Measurements from ENCODE around the gene HSPB1. TPM values are rescaled to one million over a fixed set of nuclear protein-coding genes. Genes with fewer than 3 reads are reported as not detected.

Gene HSPB1
- total and polyA plus RNA-seq, 4 donors: 25.5 to 186 (median 104) TPM

DNA sequence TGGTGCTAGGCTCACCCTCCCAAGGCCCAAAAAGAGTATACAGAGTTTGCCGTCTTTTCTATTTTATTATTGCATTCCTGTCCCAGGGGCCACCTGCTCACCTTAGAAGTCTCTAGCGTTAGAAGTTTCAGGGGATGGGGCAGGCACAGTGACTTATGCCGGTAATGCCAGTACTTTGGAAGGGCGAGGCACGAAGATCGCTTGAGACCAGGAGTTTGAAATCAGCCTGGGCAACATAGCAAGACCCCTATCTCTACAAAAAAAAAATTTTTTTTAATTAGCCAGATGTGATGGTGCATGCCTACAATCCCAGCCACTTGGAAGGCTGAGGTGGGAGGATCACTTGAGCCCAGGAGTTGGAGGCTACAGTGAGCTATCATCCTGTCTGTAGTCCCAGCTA lies 30.3 kb upstream of the HSPB1 start (continued):
- TF ChIP-seq, protein P1, sequence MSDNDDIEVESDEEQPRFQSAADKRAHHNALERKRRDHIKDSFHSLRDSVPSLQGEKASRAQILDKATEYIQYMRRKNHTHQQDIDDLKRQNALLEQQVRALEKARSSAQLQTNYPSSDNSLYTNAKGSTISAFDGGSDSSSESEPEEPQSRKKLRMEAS (IDR thresholded peaks at IDR 0.05): no peak
- no peak for TF ChIP-seq GABPA (IDR thresholded peaks at IDR 0.05 in 1 of 2, conservative IDR thresholded peaks at IDR 0.05 in 1 of 2)

DNA sequence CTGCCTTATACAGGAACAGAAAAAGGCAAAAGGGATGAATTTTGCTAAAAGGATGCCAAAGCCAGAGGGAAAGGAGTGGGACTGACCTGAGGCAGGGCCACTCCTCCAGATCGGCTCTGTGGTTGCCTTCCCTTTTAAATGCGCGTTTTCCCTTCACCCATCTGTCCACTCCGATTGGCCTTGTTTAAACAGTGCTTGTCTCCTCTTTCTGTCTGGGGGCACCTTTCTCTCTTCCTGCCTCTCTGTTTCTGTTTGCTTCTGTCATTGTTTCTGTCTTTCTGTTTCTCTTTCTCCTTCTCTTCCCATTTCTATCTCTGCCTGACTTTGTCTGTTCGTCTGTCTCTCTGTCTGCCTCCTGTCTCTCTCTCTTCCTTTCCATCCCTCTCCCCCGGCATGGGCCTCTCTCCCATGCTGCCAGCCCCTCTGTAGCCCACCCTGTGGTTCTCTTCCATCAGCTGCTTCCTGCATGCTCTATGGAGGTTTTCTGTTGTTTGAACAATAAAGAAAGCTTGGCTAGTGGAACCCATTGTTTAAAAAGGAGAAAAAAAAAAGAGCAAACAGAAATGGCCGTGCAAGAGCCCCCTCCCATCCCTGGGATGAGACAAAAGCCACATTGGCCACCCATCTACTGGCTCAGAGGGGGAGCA lies 29.5 kb upstream of the HSPB1 start:
- peaks cover 0 to 2% (median 0%) of the 10 kb centered on the region in 4 donors for H3K27me3 ChIP-seq (ENCODE audit: control insufficient read depth in 4 of 4, insufficient read depth in 4 of 4, low read length in 3 of 4)
- WGBS: 26% methylated on average over 7 of the region's 7 CpGs

DNA sequence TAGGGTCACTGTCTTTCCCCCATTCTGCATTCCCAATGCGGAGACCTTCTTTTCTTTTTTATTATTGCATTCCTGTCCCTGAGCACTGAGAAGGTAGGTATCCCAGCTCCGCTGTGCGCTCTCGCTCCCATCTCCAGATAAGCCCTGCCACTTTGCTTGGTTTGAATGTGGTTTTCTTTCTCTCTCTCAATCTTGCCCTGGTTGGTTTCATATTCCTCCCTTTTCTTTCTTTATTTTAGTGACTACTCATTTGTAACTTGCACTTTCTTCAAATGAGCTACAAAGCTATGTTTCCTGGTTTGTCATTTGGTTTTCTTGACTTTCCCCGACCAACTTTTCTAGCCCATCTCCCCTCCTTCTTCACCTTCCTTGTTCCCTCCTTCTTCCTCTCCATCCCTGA lies 29.0 kb upstream of the HSPB1 start:
- no peak overlapping the region for H3K27ac ChIP-seq (ENCODE audit: low read depth in 1 of 2, low read length in 2 of 2)
- no peak overlapping the region for H3K4me3 ChIP-seq (ENCODE audit: low read depth in 1 of 3, low read length in 3 of 3)
- WGBS: 81% methylated on average over 5 of the region's 5 CpGs
- H3K36me3 ChIP-seq (ENCODE audit: control insufficient read depth in 4 of 4, insufficient read depth in 3 of 4, low read depth in 1 of 4, low read length in 3 of 4): no peaks in the 10 kb centered on the region
- H3K27me3 ChIP-seq (ENCODE audit: control insufficient read depth in 4 of 4, insufficient read depth in 4 of 4, low read length in 3 of 4): peaks cover 0 to 2% (median 0%) of the 10 kb centered on the region in 4 donors
- no peak for DNase-seq (ENCODE audit: low spot score)
- TF ChIP-seq EGR1 (IDR thresholded peaks at IDR 0.05; ENCODE audit: low read depth in 2 of 2): no peak
- TF ChIP-seq FOXA2 (IDR thresholded peaks at IDR 0.05): no peak
- TF ChIP-seq, protein P2, sequence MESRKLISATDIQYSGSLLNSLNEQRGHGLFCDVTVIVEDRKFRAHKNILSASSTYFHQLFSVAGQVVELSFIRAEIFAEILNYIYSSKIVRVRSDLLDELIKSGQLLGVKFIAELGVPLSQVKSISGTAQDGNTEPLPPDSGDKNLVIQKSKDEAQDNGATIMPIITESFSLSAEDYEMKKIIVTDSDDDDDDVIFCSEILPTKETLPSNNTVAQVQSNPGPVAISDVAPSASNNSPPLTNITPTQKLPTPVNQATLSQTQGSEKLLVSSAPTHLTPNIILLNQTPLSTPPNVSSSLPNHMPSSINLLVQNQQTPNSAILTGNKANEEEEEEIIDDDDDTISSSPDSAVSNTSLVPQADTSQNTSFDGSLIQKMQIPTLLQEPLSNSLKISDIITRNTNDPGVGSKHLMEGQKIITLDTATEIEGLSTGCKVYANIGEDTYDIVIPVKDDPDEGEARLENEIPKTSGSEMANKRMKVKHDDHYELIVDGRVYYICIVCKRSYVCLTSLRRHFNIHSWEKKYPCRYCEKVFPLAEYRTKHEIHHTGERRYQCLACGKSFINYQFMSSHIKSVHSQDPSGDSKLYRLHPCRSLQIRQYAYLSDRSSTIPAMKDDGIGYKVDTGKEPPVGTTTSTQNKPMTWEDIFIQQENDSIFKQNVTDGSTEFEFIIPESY (IDR thresholded peaks at IDR 0.05): no peak
- no peak for TF ChIP-seq RAD21 (IDR thresholded peaks at IDR 0.05)
- TF ChIP-seq SP1 (IDR thresholded peaks at IDR 0.05): no peak
- TF ChIP-seq NR2F2 (IDR thresholded peaks at IDR 0.05): no peak
- TF ChIP-seq, protein P1 (IDR thresholded peaks at IDR 0.05): no peak
- H3K4me1 ChIP-seq (ENCODE audit: control insufficient read depth in 4 of 4, insufficient read depth in 4 of 4, low read length in 3 of 4): no peaks in the 10 kb centered on the region
- H3K9ac ChIP-seq (ENCODE audit: low read depth in 1 of 2, low read length in 2 of 2): no peak overlapping the region
- H3K9me3 ChIP-seq (ENCODE audit: control insufficient read depth in 4 of 4, low read length in 3 of 4): no peaks in the 10 kb centered on the region

More for the DNA sequence above, 29.5 kb upstream of the HSPB1 start:
- TF ChIP-seq SP1 (IDR thresholded peaks at IDR 0.05) (no peak), HNF4A (conservative IDR thresholded peaks at IDR 0.05) (no peak), JUND (IDR thresholded peaks at IDR 0.05) (no peak)
- TF ChIP-seq, protein P3, sequence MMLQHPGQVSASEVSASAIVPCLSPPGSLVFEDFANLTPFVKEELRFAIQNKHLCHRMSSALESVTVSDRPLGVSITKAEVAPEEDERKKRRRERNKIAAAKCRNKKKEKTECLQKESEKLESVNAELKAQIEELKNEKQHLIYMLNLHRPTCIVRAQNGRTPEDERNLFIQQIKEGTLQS (IDR thresholded peaks at IDR 0.05): no peak
- H3K36me3 ChIP-seq (ENCODE audit: control insufficient read depth in 4 of 4, insufficient read depth in 3 of 4, low read depth in 1 of 4, low read length in 3 of 4): no peaks in the 10 kb centered on the region
- peaks cover 0 to 2% (median under 1%) of the 10 kb centered on the region in 4 donors for H3K4me1 ChIP-seq (ENCODE audit: control insufficient read depth in 4 of 4, insufficient read depth in 4 of 4, low read length in 3 of 4)
- no peak overlapping the region for H3K9ac ChIP-seq (ENCODE audit: low read depth in 1 of 2, low read length in 2 of 2)
- H3K4me3 ChIP-seq (ENCODE audit: low read depth in 1 of 3, low read length in 3 of 3): no peak overlapping the region
- H3K27ac ChIP-seq (ENCODE audit: low read depth in 1 of 2, low read length in 2 of 2): no peak overlapping the region
- no peaks in the 10 kb centered on the region for H3K9me3 ChIP-seq (ENCODE audit: control insufficient read depth in 4 of 4, low read length in 3 of 4)
- no peak for DNase-seq (ENCODE audit: low spot score)

DNA sequence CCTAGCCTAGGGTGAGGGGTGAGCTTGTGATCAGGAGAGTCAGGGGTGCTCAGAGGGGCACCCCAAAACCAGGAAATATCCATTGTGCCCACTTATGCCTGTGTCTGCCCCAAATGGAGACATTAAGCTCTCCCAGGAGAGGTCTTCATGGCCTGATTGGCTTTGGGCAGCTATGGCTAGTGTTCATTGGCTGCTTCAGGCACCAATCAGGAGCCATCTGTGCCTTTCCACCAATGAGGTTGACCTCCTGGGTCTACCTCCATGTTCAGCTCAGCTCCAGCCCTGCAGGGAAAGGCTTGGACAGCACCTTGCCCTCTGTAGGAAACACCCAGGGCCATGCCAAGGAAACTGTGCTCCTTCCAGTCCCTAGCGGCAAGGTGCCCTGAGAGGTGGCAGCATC lies 23.9 kb upstream of the HSPB1 start:
- H3K4me1 ChIP-seq (ENCODE audit: control insufficient read depth in 4 of 4, insufficient read depth in 4 of 4, low read length in 3 of 4): peaks cover 0 to 15% (median 7%) of the 10 kb centered on the region in 4 donors
- no peak overlapping the region for H3K9ac ChIP-seq (ENCODE audit: low read depth in 1 of 2, low read length in 2 of 2)
- H3K9me3 ChIP-seq (ENCODE audit: control insufficient read depth in 4 of 4, low read length in 3 of 4): no peaks in the 10 kb centered on the region
- DNase-seq (ENCODE audit: low spot score): no peak
- peaks cover 0 to 6% (median 3%) of the 10 kb centered on the region in 4 donors for H3K27me3 ChIP-seq (ENCODE audit: control insufficient read depth in 4 of 4, insufficient read depth in 4 of 4, low read length in 3 of 4)
- 98% methylated on average over 1 of the region's 1 CpG for WGBS
- no peak overlapping the region for H3K27ac ChIP-seq (ENCODE audit: low read depth in 1 of 2, low read length in 2 of 2)
- H3K36me3 ChIP-seq (ENCODE audit: control insufficient read depth in 4 of 4, insufficient read depth in 3 of 4, low read depth in 1 of 4, low read length in 3 of 4): no peaks in the 10 kb centered on the region
- TF ChIP-seq FOXA1 (IDR thresholded peaks at IDR 0.05) (no peak), GABPA (IDR thresholded peaks at IDR 0.05 in 1 of 2, conservative IDR thresholded peaks at IDR 0.05 in 1 of 2) (no peak), FOXA2 (IDR thresholded peaks at IDR 0.05) (no peak), SP1 (IDR thresholded peaks at IDR 0.05) (no peak), EGR1 (IDR thresholded peaks at IDR 0.05; ENCODE audit: low read depth in 2 of 2) (no peak), NR2F2 (IDR thresholded peaks at IDR 0.05) (no peak), HNF4A (conservative IDR thresholded peaks at IDR 0.05) (no peak), JUND (IDR thresholded peaks at IDR 0.05) (no peak), TAF1 (conservative IDR thresholded peaks at IDR 0.05) (no peak), YY1 (IDR thresholded peaks at IDR 0.05) (no peak)
- TF ChIP-seq, protein P4, sequence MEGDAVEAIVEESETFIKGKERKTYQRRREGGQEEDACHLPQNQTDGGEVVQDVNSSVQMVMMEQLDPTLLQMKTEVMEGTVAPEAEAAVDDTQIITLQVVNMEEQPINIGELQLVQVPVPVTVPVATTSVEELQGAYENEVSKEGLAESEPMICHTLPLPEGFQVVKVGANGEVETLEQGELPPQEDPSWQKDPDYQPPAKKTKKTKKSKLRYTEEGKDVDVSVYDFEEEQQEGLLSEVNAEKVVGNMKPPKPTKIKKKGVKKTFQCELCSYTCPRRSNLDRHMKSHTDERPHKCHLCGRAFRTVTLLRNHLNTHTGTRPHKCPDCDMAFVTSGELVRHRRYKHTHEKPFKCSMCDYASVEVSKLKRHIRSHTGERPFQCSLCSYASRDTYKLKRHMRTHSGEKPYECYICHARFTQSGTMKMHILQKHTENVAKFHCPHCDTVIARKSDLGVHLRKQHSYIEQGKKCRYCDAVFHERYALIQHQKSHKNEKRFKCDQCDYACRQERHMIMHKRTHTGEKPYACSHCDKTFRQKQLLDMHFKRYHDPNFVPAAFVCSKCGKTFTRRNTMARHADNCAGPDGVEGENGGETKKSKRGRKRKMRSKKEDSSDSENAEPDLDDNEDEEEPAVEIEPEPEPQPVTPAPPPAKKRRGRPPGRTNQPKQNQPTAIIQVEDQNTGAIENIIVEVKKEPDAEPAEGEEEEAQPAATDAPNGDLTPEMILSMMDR (IDR thresholded peaks at IDR 0.05; ENCODE audit: low read depth, low read length, missing input control): no peak
- TF ChIP-seq, protein P2 (IDR thresholded peaks at IDR 0.05): no peak
- TF ChIP-seq, protein P1 (IDR thresholded peaks at IDR 0.05): no peak
- H3K4me3 ChIP-seq (ENCODE audit: low read depth in 1 of 3, low read length in 3 of 3): no peak overlapping the region
